GM12878 (cell line): ENCODE data around the gene RINL. TPM values are rescaled to one million over a fixed set of nuclear protein-coding genes. Genes with fewer than 3 reads are reported as not detected.

Experiments
- ATAC-seq: fragments of 200-7000 bp; cut with Tn5 transposase; 3 replicates; pipeline ENCODE4 v1.9.1; 2020; ENCODE audit warnings: mild to moderate bottlenecking, moderate library complexity
- BruUV-seq: library from RNA; stranded (reverse); fragments of 400-500 nt; replicated peaks from 2 replicates; lab custom pipeline; 2021; lab: Mats Ljungman, UMichigan
- CTCF ChIA-PET: fragments of 300-600 bp; sonication (Branson Sonifier 250); formaldehyde crosslinking; extraction: SDS; loops from one replicate; lab custom pipeline; 2021; ENCODE audit warnings: inconsistent platforms; lab: Yijun Ruan, JAX
- POLR2A ChIA-PET: fragments of 350-600 bp; formaldehyde crosslinking; extraction: SDS; loops from one replicate; lab custom pipeline; 2021; ENCODE audit warnings: inconsistent platforms; lab: Charles Lee
- RAD21 ChIA-PET: fragments of 300-600 bp; sonication (Branson Sonifier 250); formaldehyde crosslinking; loops from one replicate; lab custom pipeline; 2023; ENCODE audit warnings: antibody characterized with exemption; ENCODE audit not compliant: unreplicated experiment; lab: Charles Lee
- SMC1A ChIA-PET: fragments of 300-600 bp; sonication (Branson Sonifier 250); formaldehyde crosslinking; loops from one replicate; lab custom pipeline; 2023; ENCODE audit not compliant: unreplicated experiment, uncharacterized antibody; lab: Charles Lee
- DNase-seq: peaks from one replicate; pipeline ENCODE4 v3.0.0-alpha.2; 2011; ENCODE audit warnings: low read depth, low spot score
- FAIRE-seq: peaks from 3 replicates; lab custom pipeline; 2011; peaks lifted over from hg19 to GRCh38; lab: Jason Lieb, UNC
- H2AFZ ChIP-seq: 2 replicates; pipeline ENCODE4 v1.6.0; 2011; ENCODE audit warnings: low read depth, low read length, control low read depth; ENCODE audit not compliant: control insufficient read depth
- H3K27ac ChIP-seq: 2 replicates; pipeline ENCODE4 v1.5.1; 2011; ENCODE audit warnings: control low read depth; ENCODE audit not compliant: control insufficient read depth, insufficient read depth
- H3K27me3 ChIP-seq, 2 experiments: replicated peaks in 1 of 2; 2 replicates each; pipeline versions ENCODE4 v1.6.0 to v1.6.1; 2011; ENCODE audit warnings: low read length in 1 of 2; ENCODE audit not compliant: control insufficient read depth in 2 of 2, insufficient read depth in 2 of 2
- H3K36me3 ChIP-seq, 2 experiments: 2 replicates each; pipeline ENCODE4 v1.5.1; 2011; ENCODE audit warnings: low read length in 1 of 2; ENCODE audit not compliant: control insufficient read depth in 2 of 2, insufficient read depth in 2 of 2
- H3K4me1 ChIP-seq: 2 replicates; pipeline ENCODE4 v1.6.1; 2011; ENCODE audit warnings: mild to moderate bottlenecking, low read length, moderate library complexity, mixed read lengths; ENCODE audit not compliant: control insufficient read depth, insufficient read depth
- H3K4me2 ChIP-seq: 2 replicates; pipeline ENCODE4 v1.6.0; 2011; ENCODE audit warnings: control low read depth; ENCODE audit not compliant: control insufficient read depth, insufficient read depth
- H3K4me3 ChIP-seq: fragments of 200-600 bp; sonication (generic); 2 replicates; pipeline ENCODE4 v1.5.1; 2016
- H3K79me2 ChIP-seq: 2 replicates; pipeline ENCODE4 v1.6.0; 2011; ENCODE audit warnings: low read length; ENCODE audit not compliant: control insufficient read depth, insufficient read depth
- H3K9ac ChIP-seq: 2 replicates; pipeline ENCODE4 v1.8.0; 2011; ENCODE audit warnings: low read length, control low read depth, mixed read lengths; ENCODE audit not compliant: control insufficient read depth, insufficient read depth
- H3K9me3 ChIP-seq: replicated peaks from 3 replicates; pipeline ENCODE4 v1.5.1; 2011; ENCODE audit warnings: mild to moderate bottlenecking, low read length; ENCODE audit not compliant: control insufficient read depth, insufficient read depth
- H4K20me1 ChIP-seq: 2 replicates; pipeline ENCODE4 v1.6.0; 2011; ENCODE audit not compliant: control insufficient read depth, insufficient read depth
- BCL11A ChIP-seq: IDR thresholded peaks from 2 replicates; pipeline ENCODE4 v1.6.1; 2011; ENCODE audit warnings: low read depth, low read length
- CBX5 ChIP-seq: sonication (generic); IDR thresholded peaks from 2 replicates; pipeline ENCODE4 v1.6.1; 2016; ENCODE audit warnings: low read depth, moderate library complexity, mild to moderate bottlenecking, inconsistent platforms
- MXI1 ChIP-seq: fragments of 150-350 bp; IDR thresholded peaks from 2 replicates; pipeline ENCODE4 v1.6.1; 2011; ENCODE audit warnings: low read depth, mild to moderate bottlenecking, inconsistent platforms, low read length, improper control_type of control experiment
- STAT3 ChIP-seq: IDR thresholded peaks from 2 replicates; pipeline ENCODE4 v1.6.1; 2011; ENCODE audit warnings: low read depth, low read length, improper control_type of control experiment
- TARDBP ChIP-seq: IDR thresholded peaks from 2 replicates; pipeline ENCODE4 v1.6.1; 2016; ENCODE audit warnings: borderline replicate concordance
- TCF3 ChIP-seq: IDR thresholded peaks from 2 replicates; pipeline ENCODE4 v1.6.1; 2012; ENCODE audit warnings: low read depth, mild to moderate bottlenecking, low read length, borderline replicate concordance; ENCODE audit not compliant: insufficient read depth
- whole genome bisulfite sequencing: methylation state at CpG from one replicate; pipeline ENCODE4 v1.1.6; 2016; ENCODE audit warnings: low lambda C conversion rate; ENCODE audit not compliant: insufficient replicate concordance, insufficient coverage; ENCODE audit errors: missing lambda C conversion rate; 5-methylcytosine and 5-hydroxymethylcytosine counted together
- in situ Hi-C: fragments of 300-500 bp; cut with MboI; formaldehyde crosslinking; loops from 9 replicates; pipeline ENCODE4 v1.14.3; 2018; ENCODE audit warnings: mixed read lengths
- intact Hi-C: fragments of 100-400 bp; cut with micrococcal nuclease; formaldehyde crosslinking; loops from one replicate; pipeline ENCODE4 v1.14.2; 2022; ENCODE audit not compliant: unreplicated experiment
- polyA plus RNA-seq, 11 experiments: library from polyadenylated mRNA; depleted of rRNA in 4 of 11; unstranded in 6 of 11; stranded (reverse) in 5 of 11; fragments of >200 nt; fragmentation: Nextera tagmentation in 4 of 11; fragmentation: Illumina TruSeq in 1 of 11; extraction: Ambion mirVana in 4 of 11; extraction: Trizol in 1 of 11; gene quantifications; 1 replicate in 1 of 11; 2 replicates in 10 of 11; pipeline versions ENCODE4 v1.2.1 to v1.2.3, GENCODE V29; 2011 to 2016; ENCODE audit warnings: inconsistent platforms in 2 of 11, missing spikeins in 2 of 11, low read depth in 1 of 11
- total RNA-seq, 4 experiments: library from RNA; depleted of rRNA in 3 of 4; stranded (reverse); fragments of >200 nt in 3 of 4; fragmentation: Illumina TruSeq in 1 of 4; extraction: Trizol in 1 of 4; gene quantifications; 2 replicates each; pipeline versions ENCODE4 v1.2.1 to v1.2.3, GENCODE V29; 2013 to 2021

Gene RINL
- total and polyA plus RNA-seq, 10 of the 15 experiments (the other 5 are each of a cell fraction or from before 2014, with no cell fraction given) = 14.5 to 64.2 (median 47.6) TPM

- Histone ChIP-seq H3K4me1 (peaks cover 5% of the 10 kb centered on the region), H3K9me3 (no peaks in the 10 kb centered on the region; the same call in 2 of the 3 replicates), H3K36me3 (peaks cover 7% of the 10 kb centered on the region in 2 experiments; a peak in 3 of 4 replicates), H3K4me3 (peak overlapping the region; percentile 90), H3K27ac (peak overlapping the region; percentile 75), H2AFZ (no peak overlapping the region; the same call in 1 of the 2 replicates), H3K9ac (peak overlapping the region; percentile 78), H3K27me3 (no peaks in the 10 kb centered on the region), H4K20me1 (no peaks in the 10 kb centered on the region), H3K4me2 (peak overlapping the region; percentile 49), H3K79me2 (peaks cover 22% of the 10 kb centered on the region)
- BruUV-seq = TSS peak; percentile 80
- in situ Hi-C loops = no loop called here
- no peak for DNase-seq
- ChIA-PET SMC1A (interaction anchor here (0.7 to 1.9 kb wide), 8 partner anchors 24 to 69 kb away, joined by 3 to 18 read pairs (median 4); partner anchors contain the start of genes ECH1, MRPS12 and SARS2), CTCF (interaction anchor here (0.6 to 3.7 kb wide), 11 partner anchors 8 to 498 kb away, joined by 3 to 50 read pairs (median 4); partner anchors contain the start of genes ECH1, FAM98C, MRPS12 and SARS2), RAD21 (interaction anchor here (0.9 to 2.4 kb wide), 7 partner anchors 27 to 497 kb away, joined by 3 to 20 read pairs (median 7); partner anchors contain the start of genes ECH1, FAM98C, MRPS12 and SARS2), POLR2A (interaction anchor here (0.6 to 2.0 kb wide), 10 partner anchors 22 to 526 kb away, joined by 3 to 10 read pairs (median 5); partner anchors contain the start of genes ECH1, EIF3K, HNRNPL and MRPS12)
- TF ChIP-seq STAT3 = no peak
- TF ChIP-seq TARDBP = no peak
- no peak for TF ChIP-seq TCF3
- TF ChIP-seq CBX5 = no peak
- TF ChIP-seq MXI1 = no peak
- no peak for TF ChIP-seq BCL11A
- FAIRE-seq = no peak
- 11% methylated on average over 3 of the region's 3 CpGs for WGBS
- no peak for ATAC-seq
- intact Hi-C loops = no loop called here
These were observed 22.7 kb upstream of the RINL start for GRCh38 chr19:38900743-38901190.
